Transverse colon (tissue), 4 donors: ENCODE data around the gene ZSWIM4. TPM values are rescaled to one million over a fixed set of nuclear protein-coding genes. Genes with fewer than 3 reads are reported as not detected.

Source experiments
- DNase-seq: peaks from one replicate; pipeline ENCODE4 v3.0.0-alpha.2; 2019
- H3K27ac ChIP-seq, 4 donors: fragments of 200-600 bp; sonication (generic); 2 replicates each; pipeline ENCODE4 v1.5.1; 2016 to 2018; ENCODE audit warnings: inconsistent platforms in 4 of 4
- H3K27me3 ChIP-seq: fragments of 200-600 bp; sonication (generic); 2 replicates; pipeline ENCODE4 v1.5.1; 2017; ENCODE audit warnings: inconsistent platforms
- H3K36me3 ChIP-seq, 4 donors: fragments of 200-600 bp; sonication (generic); 2 replicates each; pipeline ENCODE4 v1.5.1; 2017 to 2019; ENCODE audit warnings: inconsistent platforms in 4 of 4
- H3K4me1 ChIP-seq, 4 donors: fragments of 200-600 bp; sonication (generic); 2 replicates each; pipeline ENCODE4 v1.5.1; 2017 to 2020; ENCODE audit warnings: inconsistent platforms in 4 of 4
- H3K4me3 ChIP-seq, 4 donors: fragments of 200-600 bp; sonication (generic); 1 replicate in 1 of 4; 2 replicates in 3 of 4; pipeline versions ENCODE4 v1.5.1 to v1.6.1; 2017 to 2019; ENCODE audit warnings: inconsistent platforms in 4 of 4
- H3K9me3 ChIP-seq, 2 donors: fragments of 200-600 bp; sonication (generic); 2 replicates each; pipeline ENCODE4 v1.5.1; 2017 to 2019; ENCODE audit warnings: inconsistent platforms in 2 of 2
- EP300 ChIP-seq: sonication (generic); formaldehyde crosslinking; IDR thresholded peaks from one replicate; pipeline ENCODE4 v1.6.1; 2017; ENCODE audit warnings: antibody characterized with exemption, low read depth
- POLR2A ChIP-seq: fragments of 450-650 bp; IDR thresholded peaks from one replicate; pipeline ENCODE4 v1.6.1; 2016; ENCODE audit warnings: antibody characterized with exemption, mild to moderate bottlenecking, moderate library complexity
- POLR2AphosphoS5 ChIP-seq, 3 donors: sonication (generic); formaldehyde crosslinking; IDR thresholded peaks; one replicate each; pipeline ENCODE4 v1.6.1; 2016; ENCODE audit warnings: antibody characterized with exemption in 3 of 3
- WGBS, 2 donors: methylation state at CpG; one replicate each; pipeline ENCODE4 v1.1.5; 2018; ENCODE audit warnings: low coverage in 1 of 2; 5-methylcytosine and 5-hydroxymethylcytosine counted together
- in situ Hi-C, 4 donors: fragments of 200-750 bp; cut with MboI; loops; one replicate each; pipeline versions ENCODE4 v1.15.0 to v1.15.1; 2017; ENCODE audit warnings: low sequenced_read_pairs in 3 of 4, low pct_ligation_motif_present in 1 of 4, low pct_unique_long_range_greater_than_20kb in 1 of 4
- intact Hi-C: fragments of 100-400 bp; cut with DNase I; formaldehyde crosslinking; loops from one replicate; pipeline ENCODE4 v1.15.1; 2023; ENCODE audit warnings: low total_unique reads
- total RNA-seq, 4 donors: library from RNA; depleted of rRNA; stranded (reverse); fragments of >200 nt; gene quantifications; one replicate each; pipeline ENCODE4 v1.1.0, GENCODE V29; 2016
- TF ChIP-seq, protein P1 (sequence below), 5 experiments: fragments of 200-600 bp in 3 of 5; fragments of 450-650 bp in 2 of 5; sonication (generic) in 3 of 5; IDR thresholded peaks; 1 replicate in 2 of 5; 2 replicates in 3 of 5; pipeline ENCODE4 v1.5.1; 2016 to 2017; ENCODE audit warnings: antibody characterized with exemption in 5 of 5, inconsistent platforms in 3 of 5, mild to moderate bottlenecking in 2 of 5, moderate library complexity in 1 of 5

ZSWIM4 gene
- total RNA-seq, 4 donors from 2014 or later, result 2.3 to 5.1 (median 2.9) TPM

DNA sequence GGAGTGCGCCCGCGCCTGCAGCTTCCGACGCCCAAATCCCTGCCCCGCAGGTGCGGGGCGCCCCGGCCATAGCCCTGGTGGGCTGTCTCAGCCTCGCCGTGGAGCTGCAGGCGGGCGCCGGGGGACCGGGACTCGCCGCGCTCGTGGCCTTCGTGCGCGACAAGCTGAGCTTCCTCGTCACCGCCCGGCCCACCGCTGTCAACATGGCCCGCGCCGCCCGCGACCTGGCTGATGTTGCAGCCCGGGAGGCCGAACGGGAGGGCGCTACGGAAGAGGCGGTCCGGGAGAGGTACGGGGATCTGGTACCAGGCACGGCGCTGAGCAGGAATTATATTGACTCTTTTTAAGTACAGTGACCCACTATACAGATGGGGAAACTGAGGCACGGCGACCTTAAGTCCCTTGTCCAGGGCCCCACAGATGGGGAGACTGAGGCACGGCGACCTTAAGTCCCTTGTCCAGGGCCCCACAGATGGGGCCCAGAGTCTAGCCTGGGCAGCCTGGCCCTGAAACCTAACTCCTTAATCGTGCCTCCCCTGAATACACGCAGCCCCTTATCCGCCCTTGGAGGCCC is 30.3 kb upstream of the ZSWIM4 start:
- Histone ChIP-seq H3K4me1 (peaks cover 7 to 18% (median 15%) of the 10 kb centered on the region in 4 donors), H3K4me3 (peak overlapping the region; percentile 72 to 94 (median 80)), H3K9me3 (no peaks in the 10 kb centered on the region), H3K27ac (peak overlapping the region; percentile 72 to 89 (median 80)), H3K27me3 (no peaks in the 10 kb centered on the region), H3K36me3 (peaks cover 0 to 17% (median 8%) of the 10 kb centered on the region in 4 donors)
- intact Hi-C loops (loop anchor here (10.0 kb wide), 1 partner anchor 100 kb away; no protein-coding TSS in a partner anchor), in situ Hi-C loops (loop anchor here in 1 of 4 donors (25.0 kb wide), 1 partner anchor 97 kb away; no protein-coding TSS in a partner anchor)
- TF ChIP-seq POLR2AphosphoS5 (IDR thresholded peaks at IDR 0.05), result no peak
- TF ChIP-seq EP300, result no peak
- no peak for TF ChIP-seq POLR2A
- TF ChIP-seq, protein P1, sequence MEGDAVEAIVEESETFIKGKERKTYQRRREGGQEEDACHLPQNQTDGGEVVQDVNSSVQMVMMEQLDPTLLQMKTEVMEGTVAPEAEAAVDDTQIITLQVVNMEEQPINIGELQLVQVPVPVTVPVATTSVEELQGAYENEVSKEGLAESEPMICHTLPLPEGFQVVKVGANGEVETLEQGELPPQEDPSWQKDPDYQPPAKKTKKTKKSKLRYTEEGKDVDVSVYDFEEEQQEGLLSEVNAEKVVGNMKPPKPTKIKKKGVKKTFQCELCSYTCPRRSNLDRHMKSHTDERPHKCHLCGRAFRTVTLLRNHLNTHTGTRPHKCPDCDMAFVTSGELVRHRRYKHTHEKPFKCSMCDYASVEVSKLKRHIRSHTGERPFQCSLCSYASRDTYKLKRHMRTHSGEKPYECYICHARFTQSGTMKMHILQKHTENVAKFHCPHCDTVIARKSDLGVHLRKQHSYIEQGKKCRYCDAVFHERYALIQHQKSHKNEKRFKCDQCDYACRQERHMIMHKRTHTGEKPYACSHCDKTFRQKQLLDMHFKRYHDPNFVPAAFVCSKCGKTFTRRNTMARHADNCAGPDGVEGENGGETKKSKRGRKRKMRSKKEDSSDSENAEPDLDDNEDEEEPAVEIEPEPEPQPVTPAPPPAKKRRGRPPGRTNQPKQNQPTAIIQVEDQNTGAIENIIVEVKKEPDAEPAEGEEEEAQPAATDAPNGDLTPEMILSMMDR (IDR thresholded peaks at IDR 0.05), result no peak
- WGBS, 2 donors, result 1 to 11% methylated on average over 5 to 42 of the region's 48 CpGs
- peak; percentile 42 for DNase-seq

DNA sequence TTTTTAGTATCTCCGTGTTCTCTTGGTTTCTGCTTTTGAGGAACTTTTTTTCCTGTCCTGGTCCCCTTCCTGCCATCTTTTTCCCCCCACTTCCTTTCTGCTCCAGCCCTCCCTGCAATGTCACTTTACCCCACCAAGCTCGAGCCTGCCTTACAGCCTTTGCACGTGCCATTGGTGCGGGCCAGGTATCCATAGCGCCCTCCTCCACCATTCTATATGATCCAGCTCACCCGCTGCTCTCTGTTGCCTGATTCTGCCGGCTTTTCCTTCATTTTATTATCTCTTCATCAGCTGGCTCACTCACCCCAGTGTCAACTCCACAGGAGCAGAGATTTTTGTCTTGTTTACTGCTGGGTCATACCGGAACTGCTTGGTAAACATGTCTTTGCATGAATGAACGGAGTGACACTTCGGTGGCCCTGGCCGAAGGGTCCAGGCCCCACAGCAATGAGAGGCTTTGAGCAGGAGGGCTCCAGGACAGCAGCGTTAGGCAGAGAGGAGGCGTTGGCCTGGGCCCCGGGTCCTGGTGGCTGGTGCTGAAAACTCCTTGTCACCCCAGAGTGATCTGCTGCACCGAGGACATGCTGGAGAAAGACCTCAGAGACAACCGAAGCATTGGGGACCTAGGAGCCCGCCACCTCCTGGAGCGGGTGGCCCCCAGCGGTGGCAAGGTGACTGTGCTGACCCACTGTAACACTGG is 29.7 kb upstream of the ZSWIM4 start:
- in situ Hi-C loops (loop anchor here in 1 of 4 donors (25.0 kb wide), 1 partner anchor 97 kb away; no protein-coding TSS in a partner anchor), intact Hi-C loops (loop anchor here (10.0 kb wide), 1 partner anchor 99 kb away; no protein-coding TSS in a partner anchor)
- no peaks in the 10 kb centered on the region for H3K27me3 ChIP-seq
- peaks cover 0 to 24% (median 9%) of the 10 kb centered on the region in 4 donors for H3K36me3 ChIP-seq
- no peak for DNase-seq
- H3K4me3 ChIP-seq, result peak overlapping the region in 3 of 4 donors; percentile 72 to 94 (median 72)
- WGBS, 2 donors, result 28 to 48% methylated on average over 7 to 19 of the region's 19 CpGs
- TF ChIP-seq POLR2AphosphoS5 (IDR thresholded peaks at IDR 0.05), result no peak
- no peak for TF ChIP-seq EP300
- TF ChIP-seq, protein P1 (IDR thresholded peaks at IDR 0.05), result no peak
- no peak for TF ChIP-seq POLR2A
- peaks cover 7 to 18% (median 15%) of the 10 kb centered on the region in 4 donors for H3K4me1 ChIP-seq
- peak overlapping the region; percentile 72 to 89 (median 80) for H3K27ac ChIP-seq
- H3K9me3 ChIP-seq, result no peaks in the 10 kb centered on the region

DNA sequence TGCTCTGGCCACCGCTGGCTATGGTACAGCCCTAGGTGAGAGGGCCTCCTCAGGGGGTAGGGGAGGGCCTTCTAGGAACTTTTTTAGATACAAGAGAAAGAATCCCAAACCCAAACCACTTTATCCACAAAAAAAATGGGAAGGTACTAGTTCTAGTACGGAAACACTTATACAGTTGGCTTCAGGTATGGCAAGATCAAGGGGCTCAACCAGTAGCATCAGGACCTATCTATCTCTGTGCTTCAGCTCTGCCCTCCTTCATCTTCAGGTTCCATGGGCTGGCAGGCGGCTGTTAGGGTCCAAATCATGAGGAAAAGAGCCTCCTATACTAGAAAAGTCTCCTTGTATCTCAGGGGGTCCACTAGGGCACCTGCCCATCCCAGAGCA is 29.2 kb upstream of the ZSWIM4 start:
- in situ Hi-C loops (loop anchor here in 1 of 4 donors (25.0 kb wide), 1 partner anchor 96 kb away; no protein-coding TSS in a partner anchor), intact Hi-C loops (loop anchor here (10.0 kb wide), 1 partner anchor 99 kb away; no protein-coding TSS in a partner anchor)
- H3K27me3 ChIP-seq, result no peaks in the 10 kb centered on the region
- 98 to 100% methylated on average over 2 to 3 of the region's 3 CpGs for WGBS, 2 donors
- no peak overlapping the region for H3K4me3 ChIP-seq
- TF ChIP-seq, protein P1 (IDR thresholded peaks at IDR 0.05), result no peak
- TF ChIP-seq POLR2A, result no peak
- no peak for TF ChIP-seq POLR2AphosphoS5 (IDR thresholded peaks at IDR 0.05)
- DNase-seq, result no peak
- H3K36me3 ChIP-seq, result peaks cover 0 to 28% (median 11%) of the 10 kb centered on the region in 4 donors
- H3K4me1 ChIP-seq, result peaks cover 7 to 18% (median 15%) of the 10 kb centered on the region in 4 donors
- no peaks in the 10 kb centered on the region for H3K9me3 ChIP-seq
- H3K27ac ChIP-seq, result no peak overlapping the region

DNA sequence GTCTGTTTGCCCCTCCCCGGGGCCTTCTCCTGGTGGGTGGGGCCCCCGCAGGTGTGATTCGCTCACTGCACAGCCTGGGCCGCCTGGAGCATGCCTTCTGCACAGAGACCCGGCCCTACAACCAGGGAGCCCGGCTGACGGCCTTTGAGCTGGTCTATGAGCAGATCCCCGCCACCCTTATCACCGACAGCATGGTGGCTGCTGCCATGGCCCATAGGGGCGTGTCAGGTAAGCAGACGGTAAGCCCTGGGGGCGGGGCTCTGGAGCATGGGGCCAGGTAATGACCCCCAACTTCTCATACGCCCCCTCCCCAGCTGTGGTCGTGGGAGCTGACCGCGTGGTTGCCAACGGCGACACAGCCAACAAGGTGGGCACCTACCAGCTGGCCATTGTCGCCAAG is 26.7 kb upstream of the ZSWIM4 start:
- in situ Hi-C loops, result loop anchor here in 1 of 4 donors (25.0 kb wide), 1 partner anchor 94 kb away; no protein-coding TSS in a partner anchor
- 89% methylated on average over 16 of the region's 19 CpGs; no CpG with 5 or more reads in 1 of the 2 donors for WGBS, 2 donors

More for the DNA sequence above, 26.7 kb upstream of the ZSWIM4 start:
- no peaks in the 10 kb centered on the region for H3K27me3 ChIP-seq
- intact Hi-C loops, result loop anchor here (10.0 kb wide), 1 partner anchor 96 kb away; no protein-coding TSS in a partner anchor
- H3K4me3 ChIP-seq, result no peak overlapping the region
- peaks cover 0 to 22% (median 11%) of the 10 kb centered on the region in 4 donors for H3K36me3 ChIP-seq
- H3K4me1 ChIP-seq, result peaks cover 7 to 18% (median 14%) of the 10 kb centered on the region in 4 donors
- no peak overlapping the region for H3K27ac ChIP-seq
- no peak for DNase-seq
- TF ChIP-seq POLR2A (no peak), POLR2AphosphoS5 (IDR thresholded peaks at IDR 0.05) (no peak), EP300 (no peak)
- TF ChIP-seq, protein P1 (IDR thresholded peaks at IDR 0.05), result no peak
- no peaks in the 10 kb centered on the region for H3K9me3 ChIP-seq
